ENCODE data around the gene PERM1. TPM values are rescaled to one million over a fixed set of nuclear protein-coding genes. Genes with fewer than 3 reads are reported as not detected.

The PERM1 gene
- total and polyA plus RNA-seq, 9 of the 15 experiments (the other 6 are each of a cell fraction or from before 2014, with no cell fraction given), result not detected

DNA sequence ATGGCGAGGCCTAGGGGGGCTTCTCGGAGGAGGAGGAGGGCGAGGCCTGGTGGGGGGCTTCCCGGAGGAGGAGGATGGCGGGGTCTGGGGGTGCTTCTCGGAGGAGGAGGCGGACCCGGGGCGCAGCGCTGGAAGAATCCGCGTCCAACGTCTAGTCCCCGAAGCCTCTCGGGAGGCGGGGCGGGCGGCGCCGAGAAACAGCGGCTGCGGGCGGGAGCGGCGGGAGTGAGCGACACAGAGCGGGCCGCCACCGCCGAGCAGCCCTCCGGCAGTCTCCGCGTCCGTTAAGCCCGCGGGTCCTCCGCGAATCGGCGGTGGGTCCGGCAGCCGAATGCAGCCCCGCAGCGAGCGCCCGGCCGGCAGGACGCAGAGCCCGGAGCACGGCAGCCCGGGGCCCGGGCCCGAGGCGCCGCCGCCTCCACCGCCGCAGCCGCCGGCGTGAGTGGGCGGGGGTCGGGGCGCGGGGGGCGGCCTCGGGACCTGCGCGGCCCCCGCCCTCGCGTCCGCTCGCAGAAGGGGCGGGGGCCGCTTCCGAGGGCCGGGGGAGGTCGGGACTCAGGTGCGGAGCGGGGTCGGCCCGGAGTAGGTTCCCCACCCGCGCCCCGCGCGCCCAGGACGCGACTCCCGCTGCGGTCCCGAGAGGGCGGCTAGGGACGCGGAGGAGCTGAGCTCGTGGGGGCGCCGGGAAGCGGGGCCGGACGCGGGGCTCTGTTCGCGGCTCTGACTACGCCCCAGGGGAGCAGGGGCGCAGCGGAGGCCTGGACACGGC, 21.3 kb downstream of the PERM1 start, which contains the start of gene KLHL17 (continued):
- TF ChIP-seq ZNF324 (CRISPR knock-in tag; IDR thresholded peaks at IDR 0.05) (no peak), ZNF445 (CRISPR knock-in tag; IDR thresholded peaks at IDR 0.05; ENCODE audit: low read depth) (no peak), RBFOX2 (IDR thresholded peaks at IDR 0.05; ENCODE audit: low read depth, low read length) (peak; percentile 56), TCFL5 (CRISPR knock-in tag; conservative IDR thresholded peaks at IDR 0.05) (no peak), ZNF347 (CRISPR knock-in tag; IDR thresholded peaks at IDR 0.05; ENCODE audit: low read depth) (no peak), ZNF695 (CRISPR knock-in tag; IDR thresholded peaks at IDR 0.05) (no peak)
- TF ChIP-seq, protein P1, sequence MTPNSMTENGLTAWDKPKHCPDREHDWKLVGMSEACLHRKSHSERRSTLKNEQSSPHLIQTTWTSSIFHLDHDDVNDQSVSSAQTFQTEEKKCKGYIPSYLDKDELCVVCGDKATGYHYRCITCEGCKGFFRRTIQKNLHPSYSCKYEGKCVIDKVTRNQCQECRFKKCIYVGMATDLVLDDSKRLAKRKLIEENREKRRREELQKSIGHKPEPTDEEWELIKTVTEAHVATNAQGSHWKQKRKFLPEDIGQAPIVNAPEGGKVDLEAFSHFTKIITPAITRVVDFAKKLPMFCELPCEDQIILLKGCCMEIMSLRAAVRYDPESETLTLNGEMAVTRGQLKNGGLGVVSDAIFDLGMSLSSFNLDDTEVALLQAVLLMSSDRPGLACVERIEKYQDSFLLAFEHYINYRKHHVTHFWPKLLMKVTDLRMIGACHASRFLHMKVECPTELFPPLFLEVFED (CRISPR knock-in tag; conservative IDR thresholded peaks at IDR 0.05), result no peak
- TF ChIP-seq, protein P2, sequence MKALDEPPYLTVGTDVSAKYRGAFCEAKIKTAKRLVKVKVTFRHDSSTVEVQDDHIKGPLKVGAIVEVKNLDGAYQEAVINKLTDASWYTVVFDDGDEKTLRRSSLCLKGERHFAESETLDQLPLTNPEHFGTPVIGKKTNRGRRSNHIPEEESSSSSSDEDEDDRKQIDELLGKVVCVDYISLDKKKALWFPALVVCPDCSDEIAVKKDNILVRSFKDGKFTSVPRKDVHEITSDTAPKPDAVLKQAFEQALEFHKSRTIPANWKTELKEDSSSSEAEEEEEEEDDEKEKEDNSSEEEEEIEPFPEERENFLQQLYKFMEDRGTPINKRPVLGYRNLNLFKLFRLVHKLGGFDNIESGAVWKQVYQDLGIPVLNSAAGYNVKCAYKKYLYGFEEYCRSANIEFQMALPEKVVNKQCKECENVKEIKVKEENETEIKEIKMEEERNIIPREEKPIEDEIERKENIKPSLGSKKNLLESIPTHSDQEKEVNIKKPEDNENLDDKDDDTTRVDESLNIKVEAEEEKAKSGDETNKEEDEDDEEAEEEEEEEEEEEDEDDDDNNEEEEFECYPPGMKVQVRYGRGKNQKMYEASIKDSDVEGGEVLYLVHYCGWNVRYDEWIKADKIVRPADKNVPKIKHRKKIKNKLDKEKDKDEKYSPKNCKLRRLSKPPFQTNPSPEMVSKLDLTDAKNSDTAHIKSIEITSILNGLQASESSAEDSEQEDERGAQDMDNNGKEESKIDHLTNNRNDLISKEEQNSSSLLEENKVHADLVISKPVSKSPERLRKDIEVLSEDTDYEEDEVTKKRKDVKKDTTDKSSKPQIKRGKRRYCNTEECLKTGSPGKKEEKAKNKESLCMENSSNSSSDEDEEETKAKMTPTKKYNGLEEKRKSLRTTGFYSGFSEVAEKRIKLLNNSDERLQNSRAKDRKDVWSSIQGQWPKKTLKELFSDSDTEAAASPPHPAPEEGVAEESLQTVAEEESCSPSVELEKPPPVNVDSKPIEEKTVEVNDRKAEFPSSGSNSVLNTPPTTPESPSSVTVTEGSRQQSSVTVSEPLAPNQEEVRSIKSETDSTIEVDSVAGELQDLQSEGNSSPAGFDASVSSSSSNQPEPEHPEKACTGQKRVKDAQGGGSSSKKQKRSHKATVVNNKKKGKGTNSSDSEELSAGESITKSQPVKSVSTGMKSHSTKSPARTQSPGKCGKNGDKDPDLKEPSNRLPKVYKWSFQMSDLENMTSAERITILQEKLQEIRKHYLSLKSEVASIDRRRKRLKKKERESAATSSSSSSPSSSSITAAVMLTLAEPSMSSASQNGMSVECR (CRISPR knock-in tag; IDR thresholded peaks at IDR 0.05), result peak; percentile 51; the same call in 1 of the 2 replicates

Data from K562 (cell line).